GM19328 (cell line): ENCODE data around the gene PDSS2.
"Not testable (repeated sequence)": the region's sequence is repeated elsewhere in the genome, so short reads cannot be mapped to it uniquely, and the experiment has no call there.

ENCODE experiments used
- ATAC-seq: cut with Tn5 transposase; IDR thresholded peaks from one replicate; pipeline ENCODE4 v1.9.1; 2021; ENCODE audit warnings: mild to moderate bottlenecking, moderate library complexity; ENCODE audit not compliant: unreplicated experiment

Gene PDSS2

GRCh38 chr6:107230024-107230423 lies 229.3 kb downstream of the PDSS2 start:
- no peak for ATAC-seq

DNA sequence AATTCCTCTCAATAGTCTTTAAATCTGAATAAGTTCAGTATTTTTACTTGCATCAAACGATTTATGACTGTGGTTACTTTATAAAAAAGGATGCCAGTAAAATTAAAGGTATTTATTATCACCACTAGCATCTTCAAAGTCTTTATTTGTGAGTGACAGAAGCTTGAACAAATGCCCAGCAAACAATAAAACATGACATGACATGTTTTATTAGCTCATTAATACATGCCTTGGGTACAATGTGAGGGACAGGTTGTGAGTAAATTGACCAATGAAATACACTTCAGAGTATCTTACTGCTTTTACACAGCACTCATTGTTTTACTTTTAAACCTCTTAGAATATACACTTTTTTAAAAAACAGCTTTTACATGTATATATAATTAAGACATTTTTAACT lies 230.6 kb downstream of the PDSS2 start:
- ATAC-seq, result no peak

DNA sequence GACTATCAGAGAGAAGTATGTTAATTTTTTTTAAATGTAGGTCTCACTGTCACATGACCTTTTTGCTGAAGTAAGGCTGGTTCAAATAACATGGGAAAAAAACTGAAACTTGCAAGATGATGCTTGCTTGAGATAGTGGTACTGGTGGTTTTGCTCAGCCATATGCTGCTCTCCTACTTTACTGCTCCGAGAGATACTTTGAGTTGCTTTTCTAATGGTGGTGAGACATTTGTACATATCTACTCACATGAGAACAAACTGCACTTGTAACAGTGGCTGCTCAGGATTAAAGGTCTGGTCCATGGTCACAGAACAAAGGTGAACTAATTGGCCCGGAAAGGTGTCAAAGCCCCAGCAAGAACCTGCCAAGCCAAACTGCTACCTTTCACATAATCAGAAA lies 237.8 kb downstream of the PDSS2 start:
- no peak for ATAC-seq

DNA sequence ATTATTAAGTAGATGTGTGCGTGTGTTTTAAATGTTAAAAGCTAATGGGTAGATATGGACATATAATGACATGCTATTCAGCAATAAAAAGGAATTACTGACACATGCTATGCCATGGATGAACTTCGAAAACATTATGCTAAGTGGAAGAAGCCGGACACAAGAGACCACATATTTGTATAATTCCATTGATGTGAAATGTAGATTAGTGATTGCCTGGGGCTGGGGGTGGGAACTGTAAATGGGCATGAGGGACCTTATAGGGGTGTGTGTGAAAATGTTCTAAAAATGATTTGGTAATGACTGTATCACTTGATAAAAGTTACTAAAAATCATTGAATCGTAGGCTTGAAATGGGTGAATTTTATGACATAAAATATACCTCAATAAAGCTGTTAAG lies 239.5 kb downstream of the PDSS2 start:
- ATAC-seq, result no peak

- no peak for ATAC-seq
These were observed 241.2 kb downstream of the PDSS2 start for GRCh38 chr6:107218142-107218541.

- ATAC-seq, result no peak
These were observed 242.1 kb downstream of the PDSS2 start for GRCh38 chr6:107217248-107217647.

DNA sequence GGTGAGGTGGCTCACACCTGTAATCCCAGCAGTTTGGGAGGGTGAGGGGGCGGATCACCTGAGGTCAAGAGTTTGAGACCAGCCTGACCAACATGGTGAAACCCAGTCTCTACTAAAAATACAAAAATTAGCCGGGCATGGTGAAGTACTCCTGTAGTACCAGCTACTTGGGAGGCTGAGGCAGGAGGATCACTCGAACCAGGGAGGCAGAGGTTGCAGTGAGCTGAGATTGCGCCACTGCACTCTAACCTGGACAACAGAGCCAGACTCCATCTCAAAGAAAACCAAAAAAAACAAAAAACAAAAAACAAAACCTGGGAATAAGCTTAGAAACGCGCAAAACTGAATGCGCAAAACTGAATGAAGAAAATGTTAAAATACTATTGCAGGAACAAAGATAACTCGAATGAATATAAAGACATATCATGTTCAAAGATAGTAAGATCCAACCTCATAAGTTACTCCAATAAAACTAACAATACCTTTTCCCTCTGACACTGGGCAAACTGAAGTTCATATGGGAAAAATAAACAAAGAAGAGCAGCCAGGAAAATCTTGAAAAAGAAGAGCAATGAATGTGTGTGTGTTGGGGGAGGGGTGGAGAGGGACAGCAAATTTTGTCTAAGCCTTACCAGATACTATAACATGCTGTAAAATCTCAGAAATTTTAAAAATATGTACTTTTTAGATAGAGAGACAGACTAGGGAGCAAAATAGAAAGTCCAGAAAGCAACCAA lies 243.0 kb downstream of the PDSS2 start:
- ATAC-seq, result no peak

GRCh38 chr6:107215334-107215733 lies 244.0 kb downstream of the PDSS2 start:
- no peak for ATAC-seq

GRCh38 chr6:107214655-107215054 lies 244.7 kb downstream of the PDSS2 start:
- ATAC-seq, result no peak

DNA sequence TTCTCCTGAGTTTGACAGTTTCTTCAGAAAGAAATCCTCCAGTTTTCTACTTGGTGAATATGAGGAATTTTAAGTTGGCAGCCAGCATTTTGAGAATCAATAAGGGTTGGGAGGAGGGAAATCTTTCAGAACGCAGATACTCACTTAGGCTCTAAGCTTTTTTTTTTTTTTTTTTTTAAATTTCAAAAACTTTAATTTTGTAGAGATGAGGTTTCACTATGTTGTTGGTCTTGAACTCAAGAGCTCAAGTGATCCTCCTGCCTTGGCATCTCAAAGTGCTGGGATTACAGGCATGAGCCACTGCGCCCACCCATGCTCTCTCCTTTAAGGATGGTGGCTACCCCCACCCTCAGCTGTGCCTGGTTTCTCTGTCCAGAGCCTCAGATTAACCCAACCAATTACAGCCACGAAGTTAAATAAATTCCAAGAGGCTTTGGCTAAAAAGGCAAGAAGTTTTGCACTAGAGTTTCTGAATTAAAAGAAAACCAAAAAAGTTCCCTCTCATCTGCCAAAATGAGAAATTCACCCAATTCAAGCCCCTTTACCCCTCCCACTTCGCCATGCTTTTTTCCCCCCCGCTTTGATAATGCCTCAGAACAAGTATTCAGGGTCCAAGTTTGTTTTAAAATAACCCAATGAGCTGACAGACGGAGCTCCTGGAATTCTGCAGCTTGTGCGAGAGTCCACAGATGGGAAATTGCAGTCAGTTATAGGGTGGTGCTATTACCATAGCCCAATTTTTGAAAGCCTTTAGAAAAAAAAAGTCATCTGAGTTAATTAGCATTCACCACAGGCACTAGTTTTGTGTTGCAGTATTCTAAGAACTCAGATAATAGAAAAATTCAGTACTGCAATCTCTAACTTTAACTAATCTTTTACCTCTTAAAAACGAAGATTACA lies 249.7 kb downstream of the PDSS2 start:
- no peak for ATAC-seq

DNA sequence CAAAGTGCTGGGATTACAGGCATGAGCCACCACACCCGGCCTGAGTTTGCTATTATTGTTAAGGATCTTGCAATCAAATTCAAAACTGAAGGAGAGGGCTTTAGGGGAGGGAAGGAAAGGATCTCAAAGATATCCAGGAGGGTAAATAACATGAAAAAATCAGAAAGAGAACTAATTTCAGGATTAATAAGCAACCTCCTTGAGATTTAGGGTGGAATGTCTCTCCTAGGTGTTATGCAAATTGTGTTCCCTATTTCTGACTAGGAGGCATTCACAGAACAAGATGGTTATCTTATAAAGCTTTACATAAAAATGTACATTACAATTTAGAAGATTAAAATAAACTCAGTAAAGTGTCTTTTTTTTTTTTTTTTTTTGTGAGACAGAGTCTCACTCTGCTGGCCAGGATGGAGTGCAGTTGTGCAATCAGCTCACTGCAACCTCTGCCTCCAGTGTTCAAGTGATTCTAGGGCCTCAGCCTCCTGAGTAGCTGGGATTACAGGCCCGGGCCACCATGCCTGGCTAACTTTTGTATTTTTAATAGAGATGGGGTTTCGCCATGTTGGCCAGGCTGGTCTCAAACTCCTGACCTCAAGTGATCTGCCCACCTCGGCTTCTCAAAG lies 252.0 kb downstream of the PDSS2 start:
- ATAC-seq, result no peak

GRCh38 chr6:107205058-107205998 lies 254.0 kb downstream of the PDSS2 start:
- ATAC-seq, result no peak

DNA sequence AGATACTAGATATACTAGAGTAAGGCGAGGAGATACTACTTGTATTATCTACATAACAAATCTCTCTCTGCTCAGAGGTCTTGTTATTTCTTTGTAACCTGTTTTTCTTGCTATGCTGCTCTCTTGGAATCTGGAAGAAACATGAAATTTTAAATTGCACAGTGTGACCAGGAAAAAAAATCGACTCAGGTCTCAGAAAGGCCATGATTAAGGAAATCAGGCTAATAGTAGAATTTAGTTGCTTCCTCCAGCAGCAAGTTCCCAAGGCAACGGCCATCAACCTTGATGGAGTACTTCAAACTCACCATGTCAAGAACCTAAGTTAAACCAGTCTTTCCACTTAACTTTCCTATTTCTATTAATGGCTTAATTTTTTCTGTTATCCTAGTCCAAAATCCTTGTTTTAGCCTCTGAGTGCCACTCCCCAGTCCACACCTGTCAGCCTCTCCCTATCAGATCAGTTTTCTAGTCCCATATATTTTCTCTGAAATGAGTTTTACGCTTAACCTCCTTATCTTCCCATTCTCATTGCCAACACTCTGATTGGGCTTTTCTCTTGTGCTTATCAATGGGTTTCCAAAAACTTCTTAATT lies 256.4 kb downstream of the PDSS2 start:
- ATAC-seq, result no peak

GRCh38 chr6:107198631-107199416 lies 260.5 kb downstream of the PDSS2 start:
- no peak for ATAC-seq

DNA sequence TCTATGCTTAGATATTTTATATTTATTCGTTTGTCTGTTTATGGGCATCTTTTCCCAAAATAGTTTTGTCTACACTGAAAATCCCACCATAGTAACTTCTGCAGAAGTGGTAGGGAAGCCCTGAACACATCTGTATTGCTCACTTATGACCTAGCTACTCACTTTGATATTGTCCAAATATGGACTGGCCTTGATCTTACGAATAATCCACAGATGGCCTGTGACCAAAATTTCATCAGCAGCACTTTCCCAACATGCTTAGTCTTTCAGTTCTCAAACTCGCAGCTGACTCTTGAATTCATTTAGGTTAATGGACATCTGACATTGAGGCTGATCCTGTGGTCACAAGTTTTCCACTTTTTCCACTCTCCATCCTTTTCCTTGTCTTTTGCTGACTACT lies 263.2 kb downstream of the PDSS2 start:
- ATAC-seq, result no peak

GRCh38 chr6:107194723-107195122 lies 264.6 kb downstream of the PDSS2 start:
- ATAC-seq, result not testable (repeated sequence)

- no peak for ATAC-seq
These were observed 266.5 kb downstream of the PDSS2 start for GRCh38 chr6:107192830-107193229.

DNA sequence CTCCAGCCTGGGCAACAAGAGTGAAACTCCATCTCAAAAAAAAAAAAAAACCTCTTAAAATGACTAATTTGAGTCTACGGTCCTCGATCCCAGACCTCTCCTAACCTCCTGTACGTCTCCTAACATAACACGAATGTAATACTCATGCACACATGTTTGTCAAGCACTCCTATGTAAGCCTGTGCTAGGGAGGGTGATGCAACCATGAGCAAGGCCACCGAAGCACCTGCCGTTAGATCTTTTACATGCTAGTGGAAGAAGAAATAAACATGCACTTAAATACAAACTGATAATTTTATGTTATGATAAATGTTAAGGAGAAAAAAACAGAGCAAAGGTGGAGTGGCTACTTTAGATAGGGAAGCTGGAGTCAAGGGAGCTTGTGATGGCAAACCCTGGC lies 271.7 kb downstream of the PDSS2 start:
- no peak for ATAC-seq

DNA sequence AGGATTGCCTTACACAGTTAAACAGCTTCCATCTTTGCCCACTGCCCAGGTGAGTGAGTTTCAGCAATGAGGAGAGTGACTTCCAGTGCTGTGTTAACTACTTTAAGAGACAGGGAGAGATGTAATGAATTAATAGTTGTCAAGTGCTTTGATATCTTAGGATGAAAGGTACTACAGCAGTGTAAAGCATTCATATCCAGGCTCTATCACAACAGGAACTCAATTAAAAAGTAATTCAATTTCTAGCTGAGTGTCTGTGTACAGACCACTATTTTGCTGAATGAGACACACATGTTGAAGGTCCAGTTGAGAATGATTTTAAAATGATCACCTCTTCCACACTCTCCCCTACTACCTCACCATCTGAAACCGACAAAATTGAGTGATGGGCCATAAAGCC lies 273.3 kb downstream of the PDSS2 start:
- ATAC-seq, result no peak
